Esophagus (tissue), 2 donors: ENCODE results near the gene ARL13B. TPM values are rescaled to one million over a fixed set of nuclear protein-coding genes. Genes with fewer than 3 reads are reported as not detected.

Experiments
- H3K27ac ChIP-seq, 2 donors: one replicate each; pipeline ENCODE4 v1.5.1; 2013; ENCODE audit warnings: low read depth in 2 of 2, mild to moderate bottlenecking in 2 of 2, inconsistent platforms in 1 of 2, low read length in 1 of 2, moderate library complexity in 1 of 2
- H3K27me3 ChIP-seq, 2 donors: one replicate each; pipeline ENCODE4 v1.6.1; 2013; ENCODE audit warnings: low read length in 2 of 2, control low read depth in 1 of 2, mild to moderate bottlenecking in 1 of 2; ENCODE audit not compliant: insufficient read depth in 2 of 2, control insufficient read depth in 1 of 2
- H3K36me3 ChIP-seq, 2 donors: one replicate each; pipeline ENCODE4 v1.6.1; 2013; ENCODE audit warnings: low read length in 1 of 2; ENCODE audit not compliant: control insufficient read depth in 2 of 2, insufficient read depth in 2 of 2
- H3K4me1 ChIP-seq, 2 donors: one replicate each; pipeline ENCODE4 v1.6.1; 2013; ENCODE audit warnings: low read length in 1 of 2; ENCODE audit not compliant: control insufficient read depth in 2 of 2, insufficient read depth in 2 of 2
- H3K4me3 ChIP-seq, 2 donors: one replicate each; pipeline ENCODE4 v1.5.1; 2013; ENCODE audit warnings: low read length in 2 of 2, mild to moderate bottlenecking in 2 of 2, low read depth in 1 of 2, moderate library complexity in 1 of 2
- H3K9me3 ChIP-seq, 2 donors: one replicate each; pipeline ENCODE4 v1.6.1; 2013; ENCODE audit warnings: mild to moderate bottlenecking in 2 of 2, low read depth in 1 of 2, low read length in 1 of 2, moderate library complexity in 1 of 2; ENCODE audit not compliant: control insufficient read depth in 2 of 2, insufficient read depth in 1 of 2
- WGBS, 2 donors: extraction: QIAGEN DNeasy Blood & Tissue Kit; methylation state at CpG; one replicate each; pipeline ENCODE4 v1.1.7; 2013; 5-methylcytosine and 5-hydroxymethylcytosine counted together
- polyA plus RNA-seq, 2 donors: library from polyadenylated mRNA; stranded (reverse); fragments of 200-250 nt; gene quantifications; one replicate each; pipeline ENCODE4 v1.2.3, GENCODE V29; 2013
- donor health status: healthy with polysubstance abuse.
- donor health status: Bipolar disorder and iron deficiency.

ARL13B gene
- polyA plus RNA-seq, 2 donors = 1.8 to 2.5 TPM

GRCh38 chr3:94089126-94089525, 109.2 kb downstream of the ARL13B start:
- no peaks in the 10 kb centered on the region for H3K4me1 ChIP-seq
- H3K27me3 ChIP-seq = no peaks in the 10 kb centered on the region
- H3K4me3 ChIP-seq = no peak overlapping the region
- no peaks in the 10 kb centered on the region for H3K9me3 ChIP-seq
- peaks cover 0 to 3% of the 10 kb centered on the region in 2 donors for H3K36me3 ChIP-seq
- H3K27ac ChIP-seq = no peak overlapping the region
- WGBS, 2 donors = 97 to 98% methylated on average over 1 of the region's 1 CpG

DNA sequence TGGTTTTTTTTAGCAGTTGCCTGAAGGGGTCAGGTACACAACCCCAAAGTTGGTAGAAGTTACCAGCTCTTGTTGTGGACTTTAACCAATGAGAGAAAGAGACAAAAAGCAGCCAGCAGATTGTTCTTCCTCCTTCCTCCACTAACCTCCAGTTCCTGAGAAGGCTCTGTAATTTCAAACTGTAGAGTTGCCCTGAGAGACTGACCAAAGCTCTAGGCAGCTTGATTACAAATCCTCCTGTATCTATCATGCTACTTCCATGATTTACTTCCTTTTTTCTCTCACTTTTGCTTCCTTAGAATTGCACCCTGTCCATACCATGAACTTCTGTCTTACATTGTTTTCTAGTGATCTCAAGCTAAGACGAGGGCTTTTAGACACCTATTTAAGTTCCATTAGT, 112.1 kb downstream of the ARL13B start:
- 97 to 99% methylated on average over 1 of the region's 1 CpG for WGBS, 2 donors
- Histone ChIP-seq H3K27me3 (no peaks in the 10 kb centered on the region), H3K36me3 (peaks cover 2 to 8% of the 10 kb centered on the region in 2 donors), H3K9me3 (no peaks in the 10 kb centered on the region), H3K27ac (no peak overlapping the region), H3K4me3 (no peak overlapping the region), H3K4me1 (no peaks in the 10 kb centered on the region)

DNA sequence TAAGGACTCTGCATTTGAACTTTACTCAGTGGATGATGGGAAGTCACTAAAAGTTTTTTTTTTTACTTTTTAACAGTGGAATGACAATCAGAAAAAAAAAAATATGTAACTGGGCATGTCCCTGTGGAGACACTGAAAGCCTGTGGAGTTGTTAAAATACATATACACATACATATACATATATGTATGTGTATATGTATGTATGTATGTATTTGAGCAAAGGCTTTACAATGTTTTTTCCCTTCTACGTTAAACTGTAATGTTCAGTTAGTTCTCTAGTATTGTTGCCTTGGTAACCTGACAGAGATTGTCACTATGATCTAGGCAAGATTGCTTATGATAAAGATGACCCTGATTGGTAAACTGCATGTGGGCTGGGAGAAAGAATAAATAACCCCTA, 113.2 kb downstream of the ARL13B start:
- no peaks in the 10 kb centered on the region for H3K9me3 ChIP-seq
- H3K27me3 ChIP-seq = no peaks in the 10 kb centered on the region
- no peak overlapping the region for H3K27ac ChIP-seq
- no peak overlapping the region for H3K4me3 ChIP-seq
- 78 to 86% methylated on average over 1 of the region's 1 CpG for WGBS, 2 donors
- H3K36me3 ChIP-seq = peaks cover 2 to 8% of the 10 kb centered on the region in 2 donors
- no peaks in the 10 kb centered on the region for H3K4me1 ChIP-seq

GRCh38 chr3:94095111-94095510, 115.2 kb downstream of the ARL13B start:
- no peaks in the 10 kb centered on the region for H3K4me1 ChIP-seq
- H3K36me3 ChIP-seq = peaks cover 6 to 8% of the 10 kb centered on the region in 2 donors
- 100% methylated on average over 2 of the region's 2 CpGs for WGBS, 2 donors
- no peaks in the 10 kb centered on the region for H3K27me3 ChIP-seq
- no peaks in the 10 kb centered on the region for H3K9me3 ChIP-seq
- no peak overlapping the region for H3K27ac ChIP-seq
- H3K4me3 ChIP-seq = no peak overlapping the region

- H3K9me3 ChIP-seq = no peaks in the 10 kb centered on the region
- H3K4me3 ChIP-seq = no peak overlapping the region
- peaks cover 7 to 8% of the 10 kb centered on the region in 2 donors for H3K36me3 ChIP-seq
- no peaks in the 10 kb centered on the region for H3K4me1 ChIP-seq
- H3K27me3 ChIP-seq = no peaks in the 10 kb centered on the region
- 74 to 82% methylated on average over 3 of the region's 3 CpGs for WGBS, 2 donors
- no peak overlapping the region for H3K27ac ChIP-seq
Observed at GRCh38 chr3:94098452-94098851, 118.5 kb downstream of the ARL13B start.

GRCh38 chr3:94099311-94099710, 119.4 kb downstream of the ARL13B start:
- WGBS, 2 donors = 86 to 100% methylated on average over 1 of the region's 1 CpG
- peaks cover 5 to 8% of the 10 kb centered on the region in 2 donors for H3K36me3 ChIP-seq
- no peak overlapping the region for H3K4me3 ChIP-seq
- H3K4me1 ChIP-seq = no peaks in the 10 kb centered on the region
- no peaks in the 10 kb centered on the region for H3K27me3 ChIP-seq
- no peak overlapping the region for H3K27ac ChIP-seq
- H3K9me3 ChIP-seq = no peaks in the 10 kb centered on the region

- Histone ChIP-seq H3K9me3 (no peaks in the 10 kb centered on the region), H3K36me3 (peaks cover 0 to 6% of the 10 kb centered on the region in 2 donors), H3K4me1 (no peaks in the 10 kb centered on the region), H3K27ac (no peak overlapping the region), H3K4me3 (no peak overlapping the region), H3K27me3 (no peaks in the 10 kb centered on the region)
- 71 to 73% methylated on average over 4 of the region's 4 CpGs for WGBS, 2 donors
Observed at GRCh38 chr3:94101860-94102259, 121.9 kb downstream of the ARL13B start.

Other genes starting within 250 kb of the ARL13B start
- gene PROS1, start 6.3 kb upstream of the ARL13B start, polyA plus RNA-seq = 1 to 10 TPM; 4.4 to 8.1 TPM
- gene STX19, start 48.4 kb downstream of the ARL13B start, polyA plus RNA-seq = 10 to 100 TPM in 1 of 2 donors, 1 to 10 TPM in 1; 6.8 to 14.4 TPM
- gene DHFR2, start 82.8 kb downstream of the ARL13B start, polyA plus RNA-seq = 1 to 10 TPM; 1.5 to 1.9 TPM
- gene NSUN3, start 82.9 kb downstream of the ARL13B start, polyA plus RNA-seq = 1 to 10 TPM; 3.0 to 3.2 TPM